OCI-LY7 (cell line): Measurements from ENCODE around the gene MAP6. TPM values are rescaled to one million over a fixed set of nuclear protein-coding genes. Genes with fewer than 3 reads are reported as not detected.

Source experiments
- BruUV-seq: library from RNA; stranded (reverse); fragments of 400-500 nt; replicated peaks from 2 replicates; lab custom pipeline; 2021; lab: Mats Ljungman, UMichigan
- CTCF ChIA-PET: fragments of 300-600 bp; sonication (Branson Sonifier 250); formaldehyde crosslinking; loops from one replicate; lab custom pipeline; 2022; ENCODE audit warnings: antibody characterized with exemption; ENCODE audit not compliant: unreplicated experiment; lab: Charles Lee
- POLR2A ChIA-PET: fragments of 300-600 bp; sonication (Branson Sonifier 250); formaldehyde crosslinking; loops from one replicate; lab custom pipeline; 2022; ENCODE audit warnings: antibody characterized with exemption; lab: Charles Lee
- DNase-seq: peaks from one replicate; pipeline ENCODE4 v3.0.0-alpha.2; 2015; ENCODE audit warnings: low spot score
- H2AFZ ChIP-seq: fragments of 200-600 bp; sonication (generic), shearing (Covaris generic); 2 replicates; pipeline ENCODE4 v1.6.1; 2014; ENCODE audit warnings: mild to moderate bottlenecking, antibody characterized with exemption, low read length, moderate library complexity
- H3K27ac ChIP-seq: fragments of 200-600 bp; sonication (generic); 2 replicates; pipeline ENCODE4 v1.5.1; 2014; ENCODE audit warnings: mixed run types, low read depth, mild to moderate bottlenecking, moderate library complexity, low read length, inconsistent platforms; ENCODE audit not compliant: poor library complexity, severe bottlenecking
- H3K36me3 ChIP-seq: fragments of 200-600 bp; sonication (generic); 2 replicates; pipeline ENCODE4 v1.6.1; 2014; ENCODE audit warnings: mild to moderate bottlenecking, antibody characterized with exemption, low read length, moderate library complexity, mixed read lengths; ENCODE audit not compliant: insufficient read depth
- H3K4me1 ChIP-seq: fragments of 200-600 bp; sonication (generic); 2 replicates; pipeline ENCODE4 v1.5.1; 2014; ENCODE audit warnings: mild to moderate bottlenecking, low read length; ENCODE audit not compliant: insufficient read depth, poor library complexity, severe bottlenecking
- H3K4me2 ChIP-seq: fragments of 200-600 bp; sonication (generic); 2 replicates; pipeline ENCODE4 v1.6.1; 2014; ENCODE audit warnings: mild to moderate bottlenecking, low read length
- H3K4me3 ChIP-seq: fragments of 200-600 bp; sonication (generic); 2 replicates; pipeline ENCODE4 v1.5.1; 2014; ENCODE audit warnings: mild to moderate bottlenecking, low read depth, low read length; ENCODE audit not compliant: poor library complexity, severe bottlenecking
- H3K79me2 ChIP-seq: fragments of 200-600 bp; sonication (generic); 2 replicates; pipeline ENCODE4 v1.6.1; 2016; ENCODE audit warnings: low read depth, mild to moderate bottlenecking, low read length, moderate library complexity, mixed read lengths; ENCODE audit not compliant: insufficient read depth
- H3K9me2 ChIP-seq: fragments of 200-600 bp; sonication (generic); 2 replicates; pipeline ENCODE4 v1.6.1; 2016; ENCODE audit warnings: mild to moderate bottlenecking, low read length, mixed read lengths; ENCODE audit not compliant: insufficient read depth
- H3K9me3 ChIP-seq: fragments of 200-600 bp; sonication (generic); 2 replicates; pipeline ENCODE4 v1.6.1; 2014; ENCODE audit warnings: mild to moderate bottlenecking, mixed run types, low read length, mixed read lengths
- H4K20me1 ChIP-seq: fragments of 200-600 bp; sonication (generic); 2 replicates; pipeline ENCODE4 v1.6.1; 2014; ENCODE audit warnings: mild to moderate bottlenecking, antibody characterized with exemption, low read length, moderate library complexity, mixed read lengths; ENCODE audit not compliant: insufficient read depth
- EZH2phosphoT487 ChIP-seq: fragments of 200-600 bp; sonication (generic); IDR thresholded peaks from 2 replicates; pipeline ENCODE4 v1.6.1; 2018; ENCODE audit warnings: low read depth, borderline replicate concordance, mild to moderate bottlenecking, mixed run types, antibody characterized with exemption, low read length, moderate library complexity, mixed read lengths
- intact Hi-C: fragments of 100-400 bp; cut with micrococcal nuclease; formaldehyde crosslinking; loops from one replicate; pipeline ENCODE4 v1.10.0; 2022; ENCODE audit not compliant: unreplicated experiment
- total RNA-seq, 2 experiments: library from RNA; depleted of rRNA in 1 of 2; stranded (reverse); fragments of >200 nt in 1 of 2; shearing (Covaris generic) in 1 of 2; gene quantifications; 2 replicates each; pipeline ENCODE4 v1.2.3, GENCODE V29; 2014 to 2022
- TF ChIP-seq, protein P1 (sequence below): fragments of 200-600 bp; sonication (generic); conservative IDR thresholded peaks from 2 replicates; pipeline ENCODE4 v1.5.1; 2014; ENCODE audit warnings: mild to moderate bottlenecking, antibody characterized with exemption, low read length, moderate library complexity, mixed read lengths

The MAP6 gene
- total RNA-seq, 2 experiments from 2014 or later: not detected

DNA sequence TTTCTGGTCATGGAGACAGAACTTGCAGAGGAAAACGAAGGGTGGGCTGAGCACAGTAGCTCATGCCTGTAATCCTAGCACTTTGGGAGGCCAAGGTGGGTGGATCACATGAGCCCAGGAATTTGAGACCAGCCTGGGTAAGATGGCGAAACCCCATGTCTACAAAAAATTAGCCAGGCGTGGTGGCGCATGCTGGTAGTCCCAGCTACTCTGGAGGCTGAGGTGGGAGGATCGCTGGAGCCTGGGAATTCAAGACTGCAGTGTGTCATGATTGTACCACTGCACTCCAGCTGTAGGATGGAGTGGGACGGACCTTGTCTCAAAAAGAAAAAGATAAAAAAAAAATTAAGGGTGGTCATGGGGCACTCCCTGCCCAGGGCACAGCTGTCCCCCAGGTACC, 100.9 kb downstream of the MAP6 start:
- no peak overlapping the region for H3K4me2 ChIP-seq
- H3K9me3 ChIP-seq: no peaks in the 10 kb centered on the region
- H3K79me2 ChIP-seq: no peaks in the 10 kb centered on the region
- POLR2A ChIA-PET: no interaction called here
- no peaks in the 10 kb centered on the region for H4K20me1 ChIP-seq
- DNase-seq: no peak
- H3K4me3 ChIP-seq: no peak overlapping the region
- CTCF ChIA-PET: no interaction called here
- H3K4me1 ChIP-seq: no peaks in the 10 kb centered on the region
- H3K9me2 ChIP-seq: no peaks in the 10 kb centered on the region
- TF ChIP-seq, protein P1, sequence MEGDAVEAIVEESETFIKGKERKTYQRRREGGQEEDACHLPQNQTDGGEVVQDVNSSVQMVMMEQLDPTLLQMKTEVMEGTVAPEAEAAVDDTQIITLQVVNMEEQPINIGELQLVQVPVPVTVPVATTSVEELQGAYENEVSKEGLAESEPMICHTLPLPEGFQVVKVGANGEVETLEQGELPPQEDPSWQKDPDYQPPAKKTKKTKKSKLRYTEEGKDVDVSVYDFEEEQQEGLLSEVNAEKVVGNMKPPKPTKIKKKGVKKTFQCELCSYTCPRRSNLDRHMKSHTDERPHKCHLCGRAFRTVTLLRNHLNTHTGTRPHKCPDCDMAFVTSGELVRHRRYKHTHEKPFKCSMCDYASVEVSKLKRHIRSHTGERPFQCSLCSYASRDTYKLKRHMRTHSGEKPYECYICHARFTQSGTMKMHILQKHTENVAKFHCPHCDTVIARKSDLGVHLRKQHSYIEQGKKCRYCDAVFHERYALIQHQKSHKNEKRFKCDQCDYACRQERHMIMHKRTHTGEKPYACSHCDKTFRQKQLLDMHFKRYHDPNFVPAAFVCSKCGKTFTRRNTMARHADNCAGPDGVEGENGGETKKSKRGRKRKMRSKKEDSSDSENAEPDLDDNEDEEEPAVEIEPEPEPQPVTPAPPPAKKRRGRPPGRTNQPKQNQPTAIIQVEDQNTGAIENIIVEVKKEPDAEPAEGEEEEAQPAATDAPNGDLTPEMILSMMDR: no peak
- TF ChIP-seq EZH2phosphoT487: no peak
- no TSS peak for BruUV-seq
- H3K27ac ChIP-seq: no peak overlapping the region
- H2AFZ ChIP-seq: no peak overlapping the region
- no peaks in the 10 kb centered on the region for H3K36me3 ChIP-seq
- intact Hi-C loops: no loop called here

DNA sequence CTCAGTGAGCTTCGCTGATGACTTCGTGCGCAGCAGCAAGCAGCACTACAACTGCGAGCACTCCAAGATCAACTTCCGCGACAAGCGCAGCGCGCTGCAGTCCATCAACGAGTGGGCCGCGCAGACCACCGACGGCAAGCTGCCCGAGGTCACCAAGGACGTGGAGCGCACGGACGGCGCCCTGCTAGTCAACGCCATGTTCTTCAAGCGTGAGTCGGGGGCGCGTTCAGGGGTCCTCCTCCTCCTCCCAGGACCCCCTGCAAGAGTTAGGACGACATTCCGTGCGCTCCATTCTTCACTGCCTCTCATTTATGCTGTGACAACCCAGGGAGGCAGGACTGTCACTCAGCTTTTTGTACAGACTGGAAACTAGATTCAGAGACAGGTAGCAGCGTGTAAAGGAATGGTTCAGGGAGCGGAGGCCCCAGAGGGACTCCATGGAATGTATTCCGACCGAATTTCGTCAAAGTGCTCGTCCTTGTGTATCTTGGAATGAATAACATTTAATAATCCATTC, 102.0 kb downstream of the MAP6 start:
- Histone ChIP-seq H3K4me3 (no peak overlapping the region), H3K4me2 (no peak overlapping the region), H3K4me1 (no peaks in the 10 kb centered on the region), H3K27ac (no peak overlapping the region), H3K9me3 (no peaks in the 10 kb centered on the region), H4K20me1 (no peaks in the 10 kb centered on the region), H3K9me2 (no peaks in the 10 kb centered on the region), H3K79me2 (no peaks in the 10 kb centered on the region), H2AFZ (no peak overlapping the region), H3K36me3 (no peaks in the 10 kb centered on the region)
- intact Hi-C loops: no loop called here
- no peak for DNase-seq
- ChIA-PET POLR2A (no interaction called here), CTCF (no interaction called here)
- no peak for TF ChIP-seq EZH2phosphoT487
- no TSS peak for BruUV-seq

GRCh38 chr11:75565916-75566762, 102.7 kb downstream of the MAP6 start:
- POLR2A ChIA-PET: no interaction called here
- Histone ChIP-seq H2AFZ (no peak overlapping the region), H3K36me3 (no peaks in the 10 kb centered on the region), H3K27ac (no peak overlapping the region), H3K4me2 (no peak overlapping the region), H3K4me1 (no peaks in the 10 kb centered on the region), H3K4me3 (no peak overlapping the region), H3K9me3 (no peaks in the 10 kb centered on the region), H3K9me2 (no peaks in the 10 kb centered on the region), H3K79me2 (no peaks in the 10 kb centered on the region), H4K20me1 (no peaks in the 10 kb centered on the region)
- intact Hi-C loops: no loop called here
- no peak for TF ChIP-seq EZH2phosphoT487
- TF ChIP-seq, protein P1: no peak
- BruUV-seq: no TSS peak
- DNase-seq: no peak
- CTCF ChIA-PET: no interaction called here
